ENCODE results near the gene KIF22. TPM values are rescaled to one million over a fixed set of nuclear protein-coding genes. Genes with fewer than 3 reads are reported as not detected.
A peak's percentile ranks its signal among the peaks of the same experiment; 100 is the strongest.
"Not testable (repeated sequence)": the region's sequence is repeated elsewhere in the genome, so short reads cannot be mapped to it uniquely, and the experiment has no call there.

Gene KIF22
- 37.1 TPM for total RNA-seq

DNA sequence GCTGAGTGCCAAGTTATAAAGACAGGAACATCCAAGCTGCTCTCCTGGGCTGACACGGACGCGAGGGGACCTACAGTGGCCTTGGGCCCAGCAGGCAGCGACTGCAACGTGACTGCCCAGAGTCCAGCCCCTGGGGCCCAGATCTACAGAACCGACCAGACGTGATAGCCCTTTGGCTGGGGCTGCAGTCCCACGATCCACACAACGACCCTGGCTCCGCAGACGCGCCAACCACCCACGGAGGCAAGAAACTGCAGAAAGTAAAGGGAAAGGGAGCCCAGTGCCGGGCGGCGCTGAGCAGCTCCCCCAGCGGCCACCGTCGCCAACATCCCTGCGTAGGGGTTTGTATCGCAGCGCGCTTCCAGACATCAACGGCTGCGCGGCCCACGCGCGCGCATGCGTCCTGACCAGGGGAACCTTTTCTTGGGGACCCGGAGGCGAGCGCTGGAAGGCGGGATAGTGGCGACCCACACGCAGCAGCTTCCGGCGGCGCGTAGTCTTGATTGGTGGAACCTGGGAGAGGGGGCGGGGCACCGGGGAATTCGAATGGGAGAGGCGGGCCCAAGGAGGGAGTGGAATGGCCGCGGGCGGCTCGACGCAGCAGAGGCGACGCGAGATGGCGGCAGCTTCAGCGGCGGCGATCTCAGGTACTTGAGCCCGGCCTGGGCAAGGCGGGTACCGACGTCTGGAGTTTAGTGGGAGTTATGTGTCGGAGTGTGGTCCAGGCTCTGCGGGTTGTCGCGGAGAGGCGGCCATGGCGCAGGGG is at the start of gene KIF22:
Gene KIF22, plus strand, starts transcription at position 569 of the 766 bp plus-strand sequence. Its CDS starts 9 bp downstream, at position 578.
- DNase-seq (ENCODE audit: low spot score in 2 of 2) (peak; percentile 97 to 100), FAIRE-seq (no peak)

DNA sequence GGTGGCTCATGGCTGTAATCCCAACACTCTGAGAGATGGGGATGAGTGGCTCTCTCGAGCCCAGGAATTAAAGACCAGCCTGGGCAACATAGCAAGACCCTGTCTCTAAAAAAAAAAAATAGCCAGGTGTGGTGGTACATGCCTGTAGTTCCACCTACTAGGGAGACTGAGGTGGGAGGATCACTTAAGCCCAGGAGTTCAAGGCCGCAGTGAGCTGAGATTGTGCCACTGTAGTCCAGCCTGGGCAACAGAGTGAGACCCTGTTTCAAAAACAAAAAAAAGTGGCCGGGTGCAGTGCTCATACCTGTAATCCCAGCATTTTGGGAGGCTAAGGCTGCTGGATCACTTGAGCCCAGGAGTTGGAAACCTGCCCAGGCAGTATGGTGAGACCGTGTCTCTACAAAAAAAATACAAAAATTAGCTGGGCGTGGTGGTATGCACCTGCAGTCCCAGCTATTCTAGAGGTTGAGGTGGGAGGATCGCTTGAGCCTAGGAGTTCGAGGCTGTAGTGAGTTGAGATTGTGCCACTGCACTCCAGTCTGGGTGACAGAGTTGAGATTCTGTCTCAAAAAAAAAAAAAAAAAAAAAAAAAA is 47.8 kb upstream of the KIF22 start:
- no peak for FAIRE-seq
- no peak for DNase-seq (ENCODE audit: low spot score in 2 of 2)

DNA sequence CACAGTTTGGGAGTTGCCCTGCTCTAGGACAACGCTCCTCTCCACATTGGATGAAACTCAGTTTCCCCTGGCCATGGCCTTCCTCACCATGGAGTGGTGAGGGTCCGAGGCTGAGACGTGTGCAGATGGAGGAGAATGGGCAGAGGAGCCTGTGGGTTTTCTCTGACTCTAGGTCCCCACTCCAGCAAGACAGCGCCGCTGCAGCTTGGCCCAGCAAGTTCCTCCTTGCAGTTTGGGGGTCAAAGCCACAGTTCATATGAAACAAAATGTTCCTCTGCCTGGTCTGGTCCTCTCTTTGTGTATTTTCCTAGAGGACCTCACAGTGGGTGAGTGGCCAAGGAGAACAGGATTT is 47.1 kb upstream of the KIF22 start:
- no peak for FAIRE-seq
- DNase-seq (ENCODE audit: low spot score in 2 of 2), result no peak

DNA sequence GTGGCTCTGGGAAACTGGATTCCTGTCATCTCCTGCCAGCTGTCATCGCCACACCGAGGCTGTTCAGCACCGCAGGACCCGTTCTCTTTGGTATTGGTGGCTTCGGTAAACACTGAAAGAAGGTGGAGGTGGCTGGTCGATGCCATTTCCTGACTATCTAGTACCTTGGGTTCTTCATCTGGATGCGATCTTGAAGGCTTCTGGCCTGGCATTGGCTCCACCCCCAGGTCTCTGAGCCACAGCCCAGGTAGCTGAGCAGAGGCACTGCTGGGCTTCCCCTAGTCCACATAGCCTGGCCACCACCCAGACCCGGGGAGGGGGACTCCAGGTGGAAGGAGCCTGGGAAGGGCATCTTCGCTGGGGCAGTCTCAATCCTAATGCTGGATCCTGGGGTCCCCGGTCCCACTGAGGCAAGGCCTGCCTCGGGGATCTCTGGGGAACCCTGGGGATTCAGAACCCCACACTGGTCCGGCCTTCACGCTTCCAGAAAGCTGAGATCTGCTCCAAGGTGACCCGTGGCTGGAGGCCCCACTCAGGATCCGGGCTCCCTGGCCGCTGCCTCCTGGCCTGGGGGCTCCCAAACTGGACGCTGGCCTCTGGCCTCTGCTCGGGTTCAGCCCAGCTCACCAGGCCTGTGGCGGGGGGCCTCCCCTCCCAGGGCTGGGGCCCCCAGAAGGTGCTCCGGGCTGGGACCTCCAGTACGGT is 46.6 kb upstream of the KIF22 start:
- DNase-seq (ENCODE audit: low spot score in 2 of 2) (no peak), FAIRE-seq (no peak)

DNA sequence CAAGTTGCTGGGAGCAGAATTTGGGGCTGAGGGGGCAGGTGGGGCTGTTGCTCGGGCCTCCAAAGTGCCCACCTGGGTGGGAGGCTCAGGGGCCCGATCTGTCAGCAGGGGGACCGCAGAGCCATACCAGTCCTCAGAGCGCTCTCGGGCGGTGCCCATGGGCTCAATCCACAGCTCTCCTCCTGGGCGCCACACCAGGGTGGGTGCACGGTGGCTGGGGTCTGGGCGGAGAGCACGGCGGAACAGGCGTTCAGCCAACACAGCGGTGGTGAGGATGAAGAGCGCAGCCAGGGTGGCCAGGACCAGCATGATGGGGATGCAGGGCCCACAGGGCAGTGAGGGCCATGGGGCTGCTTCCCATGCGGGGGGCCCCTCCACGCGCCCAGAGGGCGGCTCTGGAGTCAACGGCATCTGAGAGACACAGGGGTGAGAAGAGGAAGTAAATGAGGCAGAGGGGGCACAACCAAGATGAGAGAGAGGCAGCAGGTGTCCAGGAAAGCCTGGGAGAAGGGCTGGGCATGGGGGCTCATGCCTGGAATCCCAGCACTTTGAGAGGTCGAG is 45.9 kb upstream of the KIF22 start:
- FAIRE-seq, result no peak
- no peak for DNase-seq (ENCODE audit: low spot score in 2 of 2)

DNA sequence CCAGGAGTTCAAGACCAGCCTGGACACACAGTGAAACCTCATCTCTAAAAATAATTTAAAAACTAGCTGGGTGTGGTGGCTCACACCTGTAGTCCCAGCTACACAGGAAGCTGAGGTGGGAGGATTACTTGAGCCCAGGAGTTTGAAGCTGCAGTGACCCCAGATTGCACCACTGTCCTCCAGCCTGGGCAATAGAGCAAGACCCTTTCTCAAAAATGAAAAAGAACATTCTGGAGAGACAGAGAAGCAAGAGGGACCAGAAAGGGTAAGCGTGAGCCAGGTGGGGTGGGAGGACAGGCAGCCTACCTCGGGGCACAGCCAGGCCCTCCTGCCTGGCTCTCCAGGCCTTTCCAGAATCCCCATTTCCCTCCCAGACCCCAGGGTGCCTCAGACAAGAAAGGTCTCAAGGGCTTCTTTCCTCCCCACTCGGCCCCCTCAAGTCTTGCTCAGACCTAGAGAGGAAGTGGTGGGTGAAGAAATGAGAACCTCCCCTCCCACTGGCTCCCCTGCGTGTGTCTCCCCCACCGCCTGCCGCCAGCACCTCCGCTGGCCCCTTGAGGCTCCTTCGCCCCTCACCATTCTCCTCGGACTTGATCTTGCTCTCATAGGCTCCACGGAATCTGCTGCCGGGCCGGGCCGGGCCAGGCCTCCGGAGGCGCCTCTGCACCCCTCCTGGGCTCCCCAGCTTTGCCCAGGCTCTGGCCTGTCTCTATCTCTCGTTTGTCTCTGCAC is 45.3 kb upstream of the KIF22 start:
- FAIRE-seq (no peak), DNase-seq (ENCODE audit: low spot score in 2 of 2) (no peak)

DNA sequence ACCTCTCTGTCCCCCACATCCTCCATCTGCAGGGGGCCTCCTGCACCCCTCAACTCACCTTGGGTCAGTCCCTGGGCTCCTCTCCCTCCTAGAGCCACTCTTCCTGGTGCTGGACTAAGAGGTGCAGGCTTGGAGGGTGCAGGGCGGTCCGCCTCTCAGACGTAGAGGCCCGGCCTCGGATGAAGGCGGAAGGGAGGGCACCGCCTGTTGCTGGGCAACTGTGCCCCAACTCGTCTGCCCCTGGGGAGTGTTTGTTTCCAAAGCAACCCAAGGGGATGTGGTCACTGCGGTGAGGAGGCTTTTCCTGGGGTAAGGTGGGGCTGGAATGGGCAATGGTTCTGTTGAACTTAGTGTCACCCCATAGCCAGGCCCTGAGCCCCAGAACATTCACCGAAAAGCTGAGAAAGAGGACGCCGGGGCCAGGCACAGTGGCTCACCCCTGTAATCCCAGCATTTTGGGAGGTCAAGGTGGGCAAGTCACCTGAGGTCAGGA is 44.7 kb upstream of the KIF22 start, which contains the start of gene C16orf54:
Gene C16orf54, minus strand, starts transcription at position 138 of the 493 bp plus-strand sequence. CDS start 1,039 bp downstream, outside the sequence.
- FAIRE-seq (no peak), DNase-seq (ENCODE audit: low spot score in 2 of 2) (peak; percentile 37 to 44)

DNA sequence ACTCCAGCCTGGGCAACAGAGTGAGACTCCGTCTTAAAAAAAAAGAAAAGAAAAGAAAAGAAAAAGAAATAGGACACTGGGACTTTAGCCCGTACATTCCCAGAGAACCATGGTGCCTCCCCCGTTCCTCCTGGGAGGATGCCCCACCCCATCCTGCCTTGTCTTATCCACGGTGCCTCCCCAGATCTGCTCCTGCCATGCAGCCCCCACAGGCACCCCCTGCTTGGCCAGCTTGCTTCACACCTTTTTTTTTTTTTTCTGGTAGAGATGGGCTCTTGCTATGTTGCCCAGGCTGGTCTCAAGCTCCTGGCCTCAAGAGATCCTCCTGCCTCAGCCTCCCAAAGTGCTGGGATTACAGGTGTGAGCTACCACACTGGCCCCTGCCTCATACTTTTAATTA is 44.0 kb upstream of the KIF22 start:
- FAIRE-seq; DNase-seq (ENCODE audit: low spot score in 2 of 2): not testable (repeated sequence)

DNA sequence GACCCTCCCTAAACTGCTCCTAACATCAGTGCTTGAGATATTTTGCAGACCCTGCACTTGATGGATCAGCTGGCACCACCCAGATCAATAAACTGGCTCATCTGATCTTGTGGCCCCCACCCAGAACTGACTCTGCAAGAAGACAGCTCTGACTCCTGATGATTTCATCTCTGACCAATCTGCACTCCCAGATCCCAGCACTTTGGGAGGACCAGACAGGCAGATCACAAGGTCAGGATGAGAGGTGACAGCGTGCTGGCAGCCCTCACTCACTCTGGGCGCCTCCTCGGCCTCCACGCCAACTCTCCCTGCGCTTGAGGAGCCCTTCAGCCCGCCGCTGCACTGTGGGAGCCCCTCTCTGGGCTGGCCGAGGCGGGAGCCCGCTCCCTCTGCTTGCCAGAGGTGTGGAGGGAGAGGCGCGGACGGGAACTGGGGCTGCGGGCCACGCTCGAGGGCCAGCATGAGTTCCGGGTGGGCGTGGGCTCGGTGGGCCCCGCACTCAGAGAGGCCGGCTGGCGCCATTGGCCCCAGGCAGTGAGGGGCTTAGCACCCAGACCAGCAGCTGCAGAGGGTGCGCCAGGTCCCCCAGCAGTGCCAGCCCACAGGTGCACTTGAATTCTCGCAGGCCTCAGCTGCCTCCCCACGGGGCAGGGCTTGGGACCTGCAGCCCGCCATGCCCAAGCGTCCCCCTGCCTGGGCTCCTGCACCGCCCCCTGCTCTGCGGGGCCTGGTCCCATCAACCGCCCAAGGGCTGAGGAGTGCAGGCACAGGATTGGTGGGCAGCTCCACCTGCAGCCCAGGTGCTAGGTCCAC is 42.4 kb upstream of the KIF22 start:
- FAIRE-seq (no peak), DNase-seq (ENCODE audit: low spot score in 2 of 2) (no peak)

DNA sequence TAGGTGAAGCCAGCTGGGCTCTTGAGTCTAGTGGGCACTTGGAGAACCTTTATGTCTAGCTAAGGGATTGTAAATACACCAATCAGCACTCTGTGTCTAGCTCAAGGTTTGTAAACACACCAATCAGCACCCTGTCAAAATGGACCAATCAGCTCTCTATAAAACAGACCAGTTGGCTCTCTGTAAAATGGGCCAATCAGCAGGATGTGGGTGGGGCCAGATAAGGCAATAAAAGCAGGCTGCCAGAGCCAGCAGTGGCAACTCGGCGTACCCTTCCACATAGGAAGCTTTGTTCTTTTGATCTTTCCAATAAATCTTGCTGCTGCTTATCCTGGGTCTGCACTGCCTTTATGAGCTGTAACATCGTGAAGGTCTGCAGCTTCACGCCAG is 41.8 kb upstream of the KIF22 start:
- not testable (repeated sequence) for FAIRE-seq; DNase-seq (ENCODE audit: low spot score in 2 of 2)

DNA sequence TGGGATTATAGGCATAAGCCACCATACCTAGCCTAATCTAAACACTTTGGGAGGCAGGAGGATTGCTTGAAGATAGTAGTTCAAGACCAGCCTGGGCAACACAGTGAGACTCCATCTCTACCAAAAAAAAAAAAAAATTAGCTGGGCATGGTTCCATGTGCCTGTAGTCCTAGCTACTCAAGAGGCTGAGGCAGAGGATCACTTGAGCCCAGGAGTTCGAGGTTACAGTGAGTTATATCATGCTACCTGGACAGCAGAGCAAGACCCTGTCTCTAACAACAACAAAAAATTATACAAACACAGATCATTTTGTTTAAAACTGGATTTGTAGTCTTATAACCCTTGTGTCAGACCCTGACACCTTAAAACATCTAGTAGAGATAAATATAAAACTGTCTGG is 37.0 kb upstream of the KIF22 start:
- DNase-seq (ENCODE audit: low spot score in 2 of 2) (no peak), FAIRE-seq (no peak)

DNA sequence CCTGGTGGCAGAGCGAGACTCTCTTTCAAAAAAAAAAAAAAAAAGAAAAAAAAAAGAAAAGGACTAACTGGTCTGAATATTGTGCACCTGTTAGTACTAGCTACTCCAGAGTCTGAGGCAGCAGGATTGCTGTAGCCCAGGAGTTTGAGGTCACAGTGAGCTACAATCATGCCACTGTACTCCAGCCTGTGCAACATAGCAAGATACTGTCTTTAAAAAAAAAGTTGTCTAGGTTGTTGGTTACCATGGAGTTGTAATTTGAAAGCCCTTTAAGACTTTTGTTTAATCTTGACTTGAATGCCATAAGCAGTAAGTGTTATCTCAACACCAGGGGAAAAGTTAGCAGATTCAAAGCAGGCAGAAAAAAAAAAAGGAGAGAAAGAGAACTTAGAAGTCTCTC is 33.9 kb upstream of the KIF22 start:
- DNase-seq (ENCODE audit: low spot score in 2 of 2), result no peak
- FAIRE-seq, result no peak

DNA sequence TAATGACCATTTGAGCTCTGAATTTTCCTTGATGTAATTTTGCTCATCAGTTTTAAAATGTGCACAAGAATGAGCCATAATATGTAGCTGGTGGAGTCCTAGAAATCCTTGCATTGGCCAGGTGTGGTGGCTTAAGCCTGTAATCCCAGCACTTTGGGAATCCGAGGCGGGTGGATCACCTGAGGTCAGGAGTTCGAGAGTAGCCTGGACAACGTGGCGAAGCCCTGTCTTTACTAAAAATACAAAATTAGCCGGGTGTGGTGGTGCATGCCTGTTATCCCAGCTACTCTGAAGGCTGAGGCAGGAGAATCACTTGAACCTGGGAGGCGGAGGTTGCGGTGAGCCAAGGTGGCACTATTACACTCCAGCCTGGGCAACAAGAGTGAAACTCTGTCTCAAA is 33.5 kb upstream of the KIF22 start:
- not testable (repeated sequence) for FAIRE-seq; DNase-seq (ENCODE audit: low spot score in 2 of 2)

DNA sequence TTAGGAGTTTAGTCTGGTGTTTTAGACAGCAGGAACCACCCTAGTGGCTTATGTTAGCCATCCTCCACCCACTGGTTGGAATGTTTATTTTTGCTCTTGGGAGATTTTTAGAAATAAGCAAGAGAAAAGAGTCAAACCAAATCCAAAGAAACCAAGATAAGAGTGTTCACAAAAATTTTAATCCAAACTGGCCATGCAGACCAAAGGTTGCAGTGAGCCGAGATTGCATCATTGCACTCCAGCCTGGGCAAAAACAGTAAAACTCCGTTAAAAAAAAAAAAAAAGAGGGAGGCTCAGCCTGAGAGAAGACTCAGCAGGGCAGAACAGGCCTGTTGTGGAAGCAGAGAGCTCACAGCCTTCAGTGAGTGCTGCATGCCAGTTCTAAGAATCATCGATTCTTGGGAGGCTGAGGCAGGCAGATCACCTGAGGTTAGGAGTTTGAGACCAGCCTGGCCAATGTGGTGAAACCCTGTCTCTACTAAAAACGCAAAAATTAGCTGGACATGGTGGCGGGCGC is 32.5 kb upstream of the KIF22 start:
- DNase-seq (ENCODE audit: low spot score in 2 of 2), result no peak
- no peak for FAIRE-seq

DNA sequence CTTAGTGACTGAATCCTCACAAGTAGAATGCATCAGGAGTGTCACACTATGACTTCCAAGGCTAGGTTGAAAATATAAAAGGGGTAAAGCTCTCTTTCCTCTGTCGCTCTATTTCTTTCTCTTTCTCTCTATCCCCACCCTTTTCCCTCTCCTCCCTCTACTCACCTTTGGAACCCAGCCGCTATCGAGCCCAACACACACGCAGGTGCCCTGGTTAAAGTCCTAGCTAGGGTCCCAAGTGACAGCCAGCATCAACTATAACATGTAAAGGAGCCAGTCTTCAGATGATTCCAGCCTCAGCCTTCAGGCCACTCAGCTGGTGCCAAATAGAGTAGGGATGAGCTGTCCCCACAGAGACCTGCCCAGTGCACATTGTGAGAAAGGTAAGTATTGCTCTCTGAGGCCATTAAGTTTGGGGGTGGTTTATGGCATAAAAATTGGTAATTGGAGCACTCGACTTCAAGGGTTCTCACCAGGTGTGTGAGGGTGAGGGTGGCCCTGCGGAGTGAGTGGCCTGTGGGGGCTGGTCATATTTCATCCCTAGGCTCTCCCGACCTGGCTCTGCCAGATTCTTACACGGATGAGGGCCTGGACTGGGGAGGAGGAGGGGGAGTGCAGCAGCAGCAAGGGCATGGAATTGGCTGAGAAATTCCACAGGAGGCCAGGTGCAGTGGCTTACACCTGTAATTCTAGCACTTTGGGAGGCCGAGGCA is 29.8 kb upstream of the KIF22 start:
- FAIRE-seq (no peak), DNase-seq (ENCODE audit: low spot score in 2 of 2) (no peak)

DNA sequence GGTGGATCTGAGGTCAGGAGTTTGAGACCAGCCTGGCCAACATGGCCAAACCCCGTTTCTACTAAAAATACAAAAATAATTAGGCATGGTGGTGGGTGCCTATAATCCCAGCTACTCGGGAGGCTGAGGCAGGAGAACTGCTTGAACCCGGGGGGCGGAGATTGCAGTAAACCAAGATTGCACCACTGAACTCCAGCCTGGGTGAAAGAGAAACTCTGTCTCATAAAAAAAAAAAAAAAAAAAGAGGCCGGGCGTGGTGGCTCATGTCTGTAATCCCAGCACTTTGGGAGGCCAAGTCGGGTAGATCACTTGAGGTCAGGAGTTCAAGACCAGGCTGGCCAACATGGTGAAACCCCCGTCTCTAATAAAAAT is 29.3 kb upstream of the KIF22 start:
- FAIRE-seq; DNase-seq (ENCODE audit: low spot score in 2 of 2): not testable (repeated sequence)

DNA sequence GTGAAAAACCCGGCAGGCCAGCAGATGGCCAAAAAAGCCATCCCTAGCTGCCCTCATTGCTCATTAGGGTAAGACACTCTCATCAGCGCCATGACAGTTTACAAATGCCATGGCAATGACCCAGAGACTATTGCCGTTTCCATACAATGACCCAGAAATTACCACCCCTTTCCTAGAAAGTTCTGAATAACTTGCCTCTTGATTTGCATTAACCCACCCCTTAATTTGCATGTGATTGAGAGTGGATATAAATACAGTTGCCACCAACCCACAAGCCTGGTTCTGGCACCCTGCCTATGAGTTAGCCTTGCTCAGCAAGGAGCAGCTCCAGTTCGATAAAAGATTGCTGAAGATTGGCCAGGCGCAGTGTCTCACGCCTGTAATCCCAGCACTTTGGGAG is 28.7 kb upstream of the KIF22 start:
- DNase-seq (ENCODE audit: low spot score in 2 of 2) (no peak), FAIRE-seq (no peak)

DNA sequence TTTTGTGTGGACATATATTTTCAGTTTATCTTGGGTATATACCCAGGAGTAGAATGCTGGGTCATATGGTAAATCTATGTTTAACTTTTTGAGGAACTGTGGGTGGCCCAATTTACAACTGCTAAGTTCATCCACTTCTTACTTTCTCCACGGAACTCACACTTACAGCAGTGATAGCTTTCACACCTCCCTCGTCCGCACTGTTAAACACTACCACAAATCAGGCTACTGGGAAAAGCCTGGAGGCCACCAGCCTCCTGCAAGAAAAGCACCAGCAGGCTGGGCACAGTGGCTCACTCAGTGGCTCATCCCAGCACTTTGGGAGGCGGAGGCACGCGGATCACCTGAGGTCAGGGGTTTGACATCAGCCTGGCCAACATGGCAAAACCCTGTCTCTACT is 27.2 kb upstream of the KIF22 start:
- FAIRE-seq (no peak), DNase-seq (ENCODE audit: low spot score in 2 of 2) (no peak)

Measured in frontal cortex (tissue), 4 donors.